Measurements from ENCODE around the gene PHETA1.
"Not testable (repeated sequence)": the region's sequence is repeated elsewhere in the genome, so short reads cannot be mapped to it uniquely, and the experiment has no call there.

PHETA1 gene

DNA sequence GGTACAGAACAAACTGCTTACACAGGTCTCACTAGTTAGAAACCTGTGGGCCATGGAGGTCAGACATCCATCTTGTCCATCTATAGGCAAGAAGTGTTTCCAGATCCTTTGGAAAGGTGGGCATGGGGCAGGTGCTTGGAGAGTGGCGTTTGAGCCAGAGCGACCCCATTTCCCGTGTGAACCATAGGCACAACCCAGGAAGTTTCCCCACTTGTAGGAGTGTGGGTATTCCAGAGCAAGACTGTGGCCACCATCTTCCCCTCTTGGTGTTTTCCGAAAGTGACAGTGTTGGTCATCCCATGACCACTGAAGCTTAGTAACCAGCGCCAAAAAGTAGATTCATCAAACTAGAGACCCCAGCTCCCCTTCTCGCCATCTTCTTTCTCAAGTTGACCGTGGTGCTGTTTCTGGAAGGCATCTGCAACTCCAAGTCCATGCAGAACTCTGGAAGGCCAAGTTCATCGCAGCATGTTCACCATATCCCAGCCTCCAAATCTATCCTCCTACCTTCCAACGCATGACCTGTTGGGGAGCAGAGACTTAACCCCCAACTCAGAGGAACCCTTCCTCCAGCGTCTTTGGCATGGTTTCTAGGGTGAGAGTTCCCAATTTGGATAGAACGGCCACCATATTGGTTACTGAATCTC lies 19.7 kb downstream of the PHETA1 start:
- DNase-seq (no peak), ATAC-seq (no peak)

DNA sequence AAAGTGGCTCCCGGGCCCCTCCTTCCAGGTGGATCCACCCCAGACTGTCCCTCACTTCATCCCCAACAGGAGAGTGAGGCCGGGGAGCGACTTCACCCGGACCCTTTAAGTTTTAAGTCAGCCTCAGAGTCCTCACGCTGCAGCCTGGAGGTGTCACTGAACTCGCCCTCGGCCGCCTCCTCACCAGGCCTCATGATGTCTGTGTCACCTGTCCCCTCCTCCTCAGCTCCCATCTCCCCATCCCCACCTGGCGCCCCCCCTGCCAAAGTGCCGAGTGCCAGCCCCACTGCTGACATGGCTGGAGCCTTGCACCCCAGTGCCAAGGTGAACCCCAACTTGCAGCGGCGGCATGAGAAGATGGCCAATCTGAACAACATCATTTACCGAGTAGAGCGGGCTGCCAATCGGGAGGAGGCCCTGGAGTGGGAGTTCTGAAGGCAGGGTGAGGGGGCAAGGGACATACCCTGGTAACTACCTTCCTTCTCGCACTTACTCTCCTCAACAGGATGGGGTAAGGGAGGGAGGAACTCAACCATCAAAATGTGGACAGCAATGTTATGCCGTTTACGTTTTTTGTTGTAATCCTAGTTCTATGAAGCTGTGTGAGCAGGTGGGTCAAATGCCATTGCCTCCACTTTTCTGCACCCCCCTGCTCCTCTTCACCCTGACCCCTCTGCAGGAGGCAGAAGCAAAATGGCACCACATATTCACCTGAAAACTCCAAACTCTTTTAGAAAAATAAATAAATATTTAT lies 20.8 kb downstream of the PHETA1 start:
- ATAC-seq (no peak), DNase-seq (no peak)

DNA sequence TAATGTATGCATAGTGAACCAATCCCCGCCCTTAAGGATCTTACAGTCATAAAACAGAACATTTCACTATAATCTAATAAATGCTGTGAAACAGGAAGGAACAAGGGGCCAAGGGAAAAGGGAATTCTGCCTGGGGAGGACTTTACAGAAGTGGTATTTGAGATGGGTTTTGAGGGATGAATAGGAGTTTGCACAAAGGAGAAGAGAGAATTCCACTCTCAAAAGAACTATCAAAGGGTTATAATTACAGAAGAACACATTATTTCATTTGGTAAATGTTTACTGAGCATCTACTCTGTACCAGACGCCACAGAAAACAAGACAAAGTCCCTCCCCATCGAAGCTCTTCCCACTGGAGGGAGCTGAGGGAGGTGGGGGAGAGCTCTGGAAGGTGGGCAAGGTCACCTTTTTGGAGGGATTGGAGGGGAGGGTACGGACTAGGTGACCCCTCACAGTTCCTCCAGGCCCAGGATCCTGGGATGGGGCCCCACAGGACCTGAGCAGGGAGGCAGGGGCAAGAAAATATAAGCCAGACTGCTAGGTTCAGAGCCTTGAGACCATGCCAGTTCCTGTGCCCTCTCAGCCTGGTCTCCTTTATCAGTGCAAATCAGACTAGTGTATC lies 24.5 kb downstream of the PHETA1 start:
- ATAC-seq (no peak), DNase-seq (no peak)

DNA sequence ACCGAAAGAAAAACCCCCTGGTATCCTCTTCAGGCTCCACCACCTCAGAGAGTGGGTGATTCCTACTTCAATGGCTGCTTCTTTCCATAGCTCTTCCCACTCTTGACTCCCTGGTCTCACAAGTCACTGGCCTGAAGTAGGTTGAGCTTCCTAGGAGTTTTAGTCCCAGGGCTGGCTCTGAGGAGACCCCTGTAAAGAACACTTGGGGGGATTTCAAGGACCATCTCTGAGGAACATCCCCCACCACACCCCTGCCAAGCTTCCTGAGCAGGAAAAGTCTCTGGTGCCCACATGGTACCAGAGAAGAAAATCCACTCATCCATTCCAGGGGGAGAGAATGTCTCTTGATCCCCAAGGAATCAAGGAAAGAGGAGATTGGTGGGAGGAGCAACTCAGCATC lies 25.7 kb downstream of the PHETA1 start:
- DNase-seq: no peak
- ATAC-seq: no peak

DNA sequence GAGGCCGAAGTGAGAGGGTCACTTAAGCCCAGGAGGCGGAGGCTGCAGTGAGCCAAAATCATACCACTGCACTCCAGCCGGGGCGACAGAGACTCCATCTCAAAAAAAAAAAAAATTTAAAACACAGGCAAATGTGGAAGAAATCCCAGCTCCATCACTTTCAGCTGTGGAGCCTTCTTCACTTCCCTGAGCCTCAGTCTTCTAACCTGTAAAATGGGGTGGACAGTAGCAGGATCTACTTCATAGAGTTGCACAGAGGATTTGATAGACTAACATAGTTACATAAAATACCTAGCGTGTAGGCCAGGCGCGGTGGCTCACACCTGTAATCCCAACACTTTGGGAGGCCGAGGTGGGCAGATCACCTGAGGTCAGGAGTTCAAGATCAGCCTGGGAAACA lies 26.5 kb downstream of the PHETA1 start:
- DNase-seq: no peak
- no peak for ATAC-seq

DNA sequence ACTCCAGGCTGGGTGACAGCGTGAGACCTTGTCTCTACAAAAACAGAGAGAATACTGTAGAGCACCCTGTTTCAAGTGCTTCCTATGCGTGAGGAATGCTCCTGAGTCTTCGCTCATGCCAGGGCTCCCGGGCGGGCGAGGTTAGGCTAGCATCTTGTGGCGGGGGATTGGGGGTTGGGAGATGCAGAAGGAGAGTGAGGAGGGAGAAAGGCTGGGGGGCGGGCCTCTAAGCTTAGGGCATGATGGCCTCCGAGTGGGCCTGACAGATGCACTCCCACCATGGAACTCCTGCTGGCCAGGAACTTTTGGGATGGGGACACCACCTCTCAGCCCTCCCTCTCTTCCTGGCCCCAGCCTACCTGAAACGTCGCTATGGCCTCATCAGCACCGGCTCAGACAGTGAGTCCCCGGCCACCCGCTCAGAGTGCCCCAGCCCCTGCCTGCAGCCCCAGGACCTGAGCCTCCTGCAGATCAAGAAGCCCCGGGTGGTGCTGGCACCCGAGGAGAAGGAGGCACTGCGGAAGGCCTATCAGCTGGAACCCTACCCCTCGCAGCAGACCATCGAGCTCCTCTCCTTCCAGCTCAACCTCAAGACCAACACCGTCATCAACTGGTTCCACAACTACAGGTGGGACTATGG lies 27.3 kb downstream of the PHETA1 start:
- DNase-seq: no peak
- no peak for ATAC-seq

DNA sequence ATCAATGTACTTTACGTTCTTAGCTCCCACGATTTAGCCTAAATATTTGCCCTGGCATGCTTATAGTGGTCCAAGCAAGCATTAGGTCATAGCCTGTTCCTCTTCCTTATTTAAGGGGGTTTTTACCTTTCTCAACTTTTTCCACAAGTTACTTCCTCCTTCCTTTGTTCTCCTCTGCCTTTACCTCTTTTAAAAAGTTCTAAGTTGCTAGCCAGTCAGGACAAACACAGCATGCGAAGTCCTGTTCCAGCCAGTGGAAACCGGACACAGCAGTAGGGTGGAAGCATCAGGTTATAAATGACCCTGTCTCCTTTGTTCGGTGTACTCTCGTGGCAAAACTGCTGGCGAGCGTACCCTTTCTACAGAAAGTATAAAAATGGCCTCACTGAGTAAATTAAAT lies 28.2 kb downstream of the PHETA1 start:
- ATAC-seq, DNase-seq: not testable (repeated sequence)

DNA sequence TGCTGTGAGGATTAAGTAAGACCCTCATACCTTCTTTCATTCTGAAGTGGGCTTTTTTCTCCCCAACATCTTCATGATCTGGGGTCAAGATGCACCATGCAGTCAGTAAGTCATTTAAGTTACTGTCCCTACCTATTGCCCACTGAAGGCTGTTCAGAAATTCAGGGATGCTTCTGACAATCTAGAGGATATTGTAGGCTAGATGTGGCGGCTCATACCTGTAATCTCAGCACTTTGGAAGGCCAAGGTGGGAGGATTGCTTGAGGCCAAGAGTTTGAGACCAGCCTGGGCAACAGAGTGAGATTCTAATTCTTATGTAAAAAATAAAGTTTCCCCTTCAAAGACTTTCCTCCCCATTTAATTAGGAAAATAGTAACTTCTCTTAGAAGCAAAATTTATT lies 28.7 kb downstream of the PHETA1 start:
- DNase-seq: no peak
- no peak for ATAC-seq

DNA sequence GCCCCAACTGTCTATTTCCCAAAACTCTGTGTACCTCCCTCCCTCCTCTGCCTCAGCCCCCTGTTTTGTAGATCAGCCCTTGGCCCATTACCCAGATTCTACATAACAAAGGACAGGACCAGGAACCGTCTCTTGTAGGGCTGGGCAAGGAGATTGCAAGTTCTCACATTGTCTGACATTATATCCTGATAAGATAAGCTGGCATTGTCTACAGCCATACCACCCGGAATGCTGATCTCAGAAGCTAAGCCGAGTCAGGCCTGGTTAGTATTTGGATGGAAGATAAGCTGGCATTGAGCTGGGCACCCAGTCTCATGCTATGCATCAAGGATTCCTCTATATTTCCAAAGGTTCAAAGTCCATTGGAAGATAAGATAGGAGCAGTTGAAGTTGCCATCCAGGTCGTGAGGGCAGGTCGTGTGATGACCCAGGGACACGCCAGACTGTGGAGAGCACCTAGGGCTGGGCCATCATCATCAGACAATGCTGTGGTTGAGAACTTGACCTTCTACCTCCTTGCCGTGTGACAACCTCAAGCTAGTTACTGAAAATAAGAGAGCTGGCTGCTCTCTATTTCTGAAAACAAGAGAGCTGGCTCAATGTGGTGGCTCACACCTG lies 29.5 kb downstream of the PHETA1 start:
- no peak for DNase-seq
- ATAC-seq: no peak

DNA sequence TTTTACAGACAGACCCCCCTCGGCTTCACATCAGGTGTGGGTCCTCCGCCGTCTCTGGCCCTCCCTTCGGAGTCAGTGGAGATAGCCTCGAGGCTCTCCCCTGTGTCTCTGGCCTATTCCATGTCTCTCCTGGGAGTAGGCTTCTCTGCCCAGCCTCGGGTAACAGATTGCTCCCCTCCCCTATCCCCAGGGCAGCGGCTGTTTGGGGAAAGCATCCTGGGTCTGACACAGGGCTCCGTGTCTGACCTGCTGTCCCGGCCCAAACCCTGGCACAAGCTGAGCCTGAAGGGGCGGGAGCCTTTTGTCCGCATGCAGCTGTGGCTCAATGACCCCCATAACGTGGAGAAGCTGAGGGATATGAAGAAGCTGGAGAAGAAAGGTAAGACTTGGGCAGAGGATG lies 30.8 kb downstream of the PHETA1 start:
- DNase-seq (no peak), ATAC-seq (no peak)

DNA sequence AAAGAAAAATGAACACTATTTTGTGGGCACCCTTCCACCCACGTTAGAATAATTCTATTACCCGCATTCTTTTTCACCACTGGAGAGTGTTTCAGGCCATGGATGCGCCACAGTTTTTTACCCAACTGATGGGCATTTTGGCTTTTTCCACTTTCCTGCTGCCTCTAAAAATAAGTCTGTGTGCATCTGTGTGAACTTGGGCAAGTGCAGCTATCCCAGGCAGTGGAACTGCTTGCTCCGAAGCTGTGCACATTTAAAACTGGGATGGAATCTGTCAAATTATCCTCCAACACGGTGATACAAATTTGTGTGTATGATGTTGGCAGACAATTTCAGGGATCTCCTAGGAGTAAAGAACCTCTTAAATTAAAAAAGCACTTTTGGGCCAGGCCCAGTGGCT lies 31.5 kb downstream of the PHETA1 start:
- no peak for DNase-seq
- no peak for ATAC-seq

DNA sequence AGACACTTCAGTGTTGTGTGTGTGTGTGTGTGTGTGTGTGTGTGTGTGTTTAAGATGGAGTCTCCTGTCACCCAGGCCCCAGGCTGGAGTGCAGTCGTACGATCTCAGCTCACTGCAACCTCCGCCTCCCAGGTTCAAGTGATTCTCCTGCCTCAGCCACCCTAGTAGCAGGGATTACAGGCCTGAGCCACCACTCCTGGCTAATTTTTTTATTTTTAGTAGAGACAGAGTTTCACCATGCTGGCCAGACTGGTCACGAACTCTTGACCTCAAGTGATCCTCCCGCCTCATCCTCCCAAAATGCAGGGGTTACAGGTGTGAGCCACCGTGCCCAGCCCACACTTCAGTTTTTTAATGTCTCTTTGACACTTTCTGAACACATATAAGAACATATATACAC lies 32.5 kb downstream of the PHETA1 start:
- not testable (repeated sequence) for ATAC-seq

DNA sequence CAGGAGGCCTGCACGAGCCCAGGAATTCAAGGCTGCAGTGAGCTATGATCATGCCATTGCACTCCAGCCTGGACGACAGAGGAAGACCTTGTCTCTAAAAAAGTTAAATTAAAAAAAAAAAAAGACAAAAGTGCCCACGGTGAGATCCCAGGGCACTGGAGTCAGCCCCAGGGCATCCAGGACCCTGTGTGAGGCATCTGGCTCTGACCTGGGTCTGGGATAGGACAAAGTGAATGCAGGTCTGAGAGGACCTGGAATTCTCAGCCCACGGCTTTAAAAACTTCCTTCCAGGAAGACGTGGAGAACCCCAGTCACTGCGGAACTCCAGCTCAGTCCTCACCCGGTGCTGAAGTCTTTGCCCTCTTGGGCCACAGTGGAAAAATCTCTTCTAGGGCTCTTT lies 33.1 kb downstream of the PHETA1 start:
- DNase-seq (no peak), ATAC-seq (no peak)

More for the DNA sequence above, 32.5 kb downstream of the PHETA1 start:
- not testable (repeated sequence) for DNase-seq

DNA sequence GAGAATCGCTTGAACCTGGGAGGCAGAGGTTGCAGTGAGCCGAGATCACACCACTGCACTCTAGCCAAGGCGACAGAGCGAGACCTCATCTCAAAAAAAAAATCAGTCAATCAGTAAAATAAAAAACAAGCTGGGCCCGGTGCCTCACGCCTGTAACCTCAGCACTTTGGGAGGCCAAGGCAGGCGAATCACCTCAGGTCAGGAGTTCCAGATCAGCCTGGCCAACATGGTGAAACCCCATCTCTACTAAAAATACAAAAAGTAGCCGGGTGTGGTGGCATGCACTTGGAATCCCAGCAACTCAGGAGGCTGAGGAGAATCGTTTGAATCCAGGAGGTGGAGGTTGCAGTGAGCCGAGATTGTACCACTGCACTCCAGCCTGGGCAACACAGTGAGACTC lies 33.6 kb downstream of the PHETA1 start:
- DNase-seq, ATAC-seq: not testable (repeated sequence)

DNA sequence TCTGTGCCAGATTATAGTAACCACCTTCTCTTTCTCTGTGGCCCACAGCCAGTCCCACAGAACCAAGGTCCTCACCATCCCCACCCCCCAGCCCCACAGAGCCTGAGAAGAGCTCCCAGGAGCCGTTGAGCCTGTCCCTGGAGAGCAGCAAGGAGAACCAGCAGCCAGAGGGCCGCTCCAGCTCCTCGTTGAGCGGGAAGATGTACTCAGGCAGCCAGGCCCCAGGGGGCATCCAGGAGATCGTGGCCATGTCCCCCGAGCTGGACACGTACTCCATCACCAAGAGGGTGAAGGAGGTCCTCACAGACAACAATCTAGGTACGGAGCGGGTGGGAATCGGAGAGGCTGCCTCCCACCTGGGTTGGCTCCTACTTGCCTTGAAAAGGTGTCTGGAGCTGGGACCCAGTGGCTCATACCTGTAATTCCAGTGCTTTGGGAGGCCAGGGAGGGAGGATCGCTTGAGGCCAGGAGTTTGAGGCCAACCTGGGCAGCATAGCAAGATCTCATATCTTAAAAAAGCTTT lies 34.4 kb downstream of the PHETA1 start:
- DNase-seq (no peak), ATAC-seq (no peak)

DNA sequence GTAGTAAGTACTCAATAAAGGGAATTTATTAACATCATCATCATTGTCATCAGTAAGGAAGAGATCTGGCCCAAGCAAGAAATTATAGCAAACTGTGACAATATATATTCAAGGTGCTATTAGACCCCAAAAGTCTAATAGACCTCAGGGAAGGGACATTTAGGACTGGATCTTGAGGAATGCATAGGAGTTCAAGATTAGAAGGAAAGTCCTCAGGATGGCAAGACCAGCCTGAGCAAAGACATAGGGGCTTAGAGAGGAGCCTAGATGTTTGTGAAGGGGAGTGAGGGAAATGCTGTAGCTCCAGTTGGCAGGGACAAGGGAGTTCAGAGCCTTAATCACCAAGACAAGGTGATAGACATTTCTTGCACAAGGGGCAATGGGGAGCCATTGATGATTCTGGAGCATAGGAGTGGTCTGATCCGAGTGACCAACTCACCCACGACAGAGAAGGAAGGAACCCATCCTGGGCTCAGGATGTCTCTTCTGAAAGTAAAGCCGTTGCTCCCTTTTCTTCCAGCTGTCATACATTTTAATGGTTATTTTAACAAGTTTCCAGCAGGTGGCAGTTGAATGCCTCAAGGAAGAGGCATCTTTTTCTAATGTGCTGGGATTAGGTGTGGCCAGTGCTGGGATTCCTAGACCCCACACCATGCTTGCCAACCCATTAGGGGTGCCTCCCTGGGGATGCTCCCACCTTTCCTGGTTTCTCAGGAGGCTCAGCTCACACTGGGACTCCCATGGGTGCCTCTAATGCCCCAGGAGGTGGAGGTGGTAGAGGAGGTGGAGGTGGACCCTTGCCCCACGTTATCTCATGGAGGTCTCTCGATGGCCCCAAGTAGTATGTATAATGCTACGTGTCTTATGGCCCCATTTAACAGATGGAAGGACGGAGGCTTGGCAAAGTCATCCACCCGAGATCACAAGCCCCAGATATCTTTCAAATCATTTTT lies 37.8 kb downstream of the PHETA1 start:
- ATAC-seq (no peak), DNase-seq (no peak)

DNA sequence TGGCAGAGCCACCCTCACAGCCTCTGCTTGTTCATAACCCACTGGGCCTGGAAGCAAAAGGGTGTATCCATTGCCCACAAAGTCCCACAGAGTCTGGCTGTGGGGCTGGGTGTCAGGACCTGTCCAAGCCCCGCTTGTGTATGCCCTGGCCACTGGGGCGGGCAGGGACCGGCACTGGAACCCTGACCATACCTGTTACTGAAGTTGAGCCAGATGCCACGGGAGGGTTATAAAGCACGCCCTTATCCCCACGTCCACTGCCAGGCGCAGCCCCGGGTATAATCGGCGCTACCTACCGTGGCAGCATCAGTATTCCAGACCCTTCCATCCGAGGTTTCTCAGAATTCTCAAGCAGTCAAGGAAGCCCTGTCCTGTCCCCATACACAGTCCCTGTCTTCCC lies 40.8 kb downstream of the PHETA1 start:
- DNase-seq (no peak), ATAC-seq (no peak)

DNA sequence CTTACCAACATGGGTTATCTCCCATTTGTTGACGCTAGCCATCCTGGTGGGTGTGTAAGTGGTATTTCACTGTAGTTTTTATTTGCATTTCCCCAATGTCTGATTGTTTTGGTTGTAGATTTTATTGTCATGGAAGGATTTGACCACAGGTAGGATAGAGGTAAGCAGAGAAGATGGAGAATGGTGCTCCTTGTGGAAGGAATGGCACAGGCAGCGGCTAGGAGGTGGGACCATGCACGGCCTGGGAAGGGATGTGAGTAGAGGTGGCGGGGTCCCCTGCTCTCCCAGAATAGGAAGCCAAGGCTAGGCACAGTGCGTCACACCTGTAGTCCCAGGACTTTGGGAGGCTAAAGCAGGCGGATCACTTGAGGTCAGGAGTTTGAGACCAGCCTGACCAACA lies 41.4 kb downstream of the PHETA1 start:
- ATAC-seq: no peak
- no peak for DNase-seq

DNA sequence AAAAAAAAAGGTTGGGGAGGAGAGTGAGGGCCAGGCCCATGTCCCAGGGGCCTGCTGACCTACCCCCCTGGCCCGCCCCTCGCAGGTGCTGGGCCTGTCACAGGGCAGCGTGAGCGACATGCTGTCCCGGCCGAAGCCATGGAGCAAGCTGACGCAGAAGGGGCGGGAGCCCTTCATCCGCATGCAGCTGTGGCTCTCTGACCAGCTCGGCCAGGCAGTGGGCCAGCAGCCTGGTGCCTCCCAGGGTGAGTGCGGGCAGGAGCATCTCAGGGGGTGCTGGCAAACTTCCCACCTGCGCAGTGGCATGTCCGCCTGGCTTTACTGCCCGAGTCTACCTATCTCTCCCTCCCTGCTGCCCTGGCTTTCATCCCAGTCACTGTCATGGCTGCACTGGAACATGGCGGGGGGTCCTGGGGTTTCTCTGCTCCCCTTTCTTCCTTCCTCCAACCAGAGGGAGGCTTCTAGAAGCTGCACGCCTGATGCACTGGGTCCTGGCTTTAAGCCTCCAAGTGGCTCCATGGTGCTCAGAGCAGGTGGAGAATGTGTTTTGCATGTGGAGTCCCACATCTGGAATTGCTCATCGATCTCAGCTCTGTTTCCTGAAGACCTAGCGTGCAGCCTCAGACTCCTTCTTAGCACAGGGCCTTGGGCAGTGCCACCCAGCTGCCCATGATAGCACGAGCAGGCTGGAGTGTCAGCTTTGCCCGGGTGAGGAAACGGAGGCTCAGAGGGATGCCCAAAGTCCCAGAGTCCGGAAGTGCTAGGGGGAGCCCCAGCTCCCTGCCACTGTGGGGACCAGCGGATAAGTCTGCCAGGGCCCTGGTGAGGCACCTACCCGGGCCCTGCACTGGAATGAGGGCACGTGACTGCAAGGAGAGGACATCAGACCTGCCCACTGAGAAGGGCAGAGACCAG lies 46.3 kb downstream of the PHETA1 start:
- no peak for ATAC-seq
- DNase-seq: no peak

DNA sequence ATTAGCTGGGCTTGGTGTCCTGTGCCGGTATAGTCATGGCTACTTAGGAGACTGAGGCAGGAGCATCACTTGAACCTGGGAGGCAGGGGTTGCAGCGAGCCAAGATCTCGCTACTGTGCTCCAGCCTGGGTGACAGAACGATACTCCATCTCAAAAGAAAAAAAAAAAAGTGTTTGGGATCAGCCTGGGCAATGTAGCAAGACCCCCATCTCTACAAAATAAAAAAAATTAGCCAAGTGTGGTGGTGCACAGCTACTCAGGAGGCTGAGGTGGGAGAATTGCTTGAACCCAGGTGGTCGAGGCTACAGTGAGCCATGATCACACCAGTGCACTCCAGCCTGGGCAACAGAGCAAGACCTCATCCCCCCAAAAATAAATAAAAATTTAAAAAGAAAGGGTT lies 47.6 kb downstream of the PHETA1 start:
- no peak for DNase-seq
- ATAC-seq: no peak
